OCI-LY1 (cell line): ENCODE measurements around the gene EPB41L1.

Experiments used
- H2AFZ ChIP-seq: fragments of 200-600 bp; sonication (generic), shearing (Covaris generic); 2 replicates; pipeline ENCODE4 v1.6.0; 2014; ENCODE audit warnings: antibody characterized with exemption, mild to moderate bottlenecking, low read length
- H3F3A ChIP-seq: fragments of 200-600 bp; sonication (generic), shearing (Covaris generic); 2 replicates; pipeline ENCODE4 v1.6.0; 2014; ENCODE audit warnings: mild to moderate bottlenecking, antibody characterized with exemption, low read length, moderate library complexity; ENCODE audit not compliant: insufficient read depth
- H3K27ac ChIP-seq: fragments of 200-600 bp; sonication (generic); 2 replicates; pipeline ENCODE4 v1.5.1; 2014; ENCODE audit warnings: low read length, mixed run types, mild to moderate bottlenecking, low read depth; ENCODE audit not compliant: poor library complexity, severe bottlenecking
- H3K27me3 ChIP-seq: fragments of 200-600 bp; sonication (generic); 2 replicates; pipeline ENCODE4 v1.6.0; 2014; ENCODE audit warnings: antibody characterized with exemption, mild to moderate bottlenecking, low read length, moderate library complexity; ENCODE audit not compliant: insufficient read depth
- H3K36me3 ChIP-seq: fragments of 200-600 bp; sonication (generic); 2 replicates; pipeline ENCODE4 v1.6.1; 2014; ENCODE audit warnings: mild to moderate bottlenecking, antibody characterized with exemption, low read length, moderate library complexity, mixed read lengths; ENCODE audit not compliant: insufficient read depth
- H3K4me1 ChIP-seq: fragments of 200-600 bp; sonication (generic); 2 replicates; pipeline ENCODE4 v1.5.1; 2014; ENCODE audit warnings: mild to moderate bottlenecking, low read length, moderate library complexity; ENCODE audit not compliant: insufficient read depth, severe bottlenecking
- H3K4me2 ChIP-seq: fragments of 200-600 bp; sonication (generic), shearing (Covaris generic); 2 replicates; pipeline ENCODE4 v1.6.1; 2014; ENCODE audit warnings: low read length
- H3K4me3 ChIP-seq: fragments of 200-600 bp; sonication (generic); 2 replicates; pipeline ENCODE4 v1.5.1; 2014; ENCODE audit warnings: low read length, low read depth, mild to moderate bottlenecking, mixed read lengths; ENCODE audit not compliant: poor library complexity, severe bottlenecking
- H3K79me2 ChIP-seq: fragments of 200-600 bp; shearing (Covaris generic); 2 replicates; pipeline ENCODE4 v1.6.1; 2016; ENCODE audit warnings: mixed run types, low read length, mixed read lengths; ENCODE audit not compliant: insufficient read depth
- H3K9ac ChIP-seq: fragments of 200-600 bp; sonication (generic), shearing (Covaris generic); 2 replicates; pipeline ENCODE4 v1.6.1; 2014; ENCODE audit warnings: mild to moderate bottlenecking, low read length, mixed read lengths
- H3K9me2 ChIP-seq: fragments of 200-600 bp; sonication (generic), shearing (Covaris generic); 2 replicates; pipeline ENCODE4 v1.6.1; 2014; ENCODE audit warnings: low read depth, mild to moderate bottlenecking, low read length, mixed read lengths
- H3K9me3 ChIP-seq: fragments of 200-600 bp; shearing (Covaris generic); 2 replicates; pipeline ENCODE4 v1.6.1; 2014; ENCODE audit warnings: low read length, mixed read lengths
- H4K20me1 ChIP-seq: fragments of 200-600 bp; sonication (generic), shearing (Covaris generic); 2 replicates; pipeline ENCODE4 v1.6.0; 2016; ENCODE audit warnings: mild to moderate bottlenecking, low read length; ENCODE audit not compliant: insufficient read depth
- EZH2 ChIP-seq: fragments of 200-600 bp; sonication (generic), shearing (Covaris generic); IDR thresholded peaks from 2 replicates; pipeline ENCODE4 v1.8.0; 2017; ENCODE audit warnings: borderline replicate concordance, mixed run types, mild to moderate bottlenecking, antibody characterized with exemption, low read length, moderate library complexity, mixed read lengths
- TF ChIP-seq, protein P1 (sequence below): fragments of 200-600 bp; sonication (generic), shearing (Covaris generic); IDR thresholded peaks from 2 replicates; pipeline ENCODE4 v1.5.1; 2017; ENCODE audit warnings: mild to moderate bottlenecking, antibody characterized with exemption, low read length, moderate library complexity, mixed read lengths

Gene EPB41L1

GRCh38 chr20:36106606-36107005 is 47.9 kb upstream of the EPB41L1 start:
- Histone ChIP-seq H3K27me3 (no peaks in the 10 kb centered on the region), H3K36me3 (no peaks in the 10 kb centered on the region), H3K9me2 (no peaks in the 10 kb centered on the region), H3F3A (no peaks in the 10 kb centered on the region), H3K9ac (no peak overlapping the region), H3K79me2 (no peaks in the 10 kb centered on the region), H3K27ac (no peak overlapping the region), H3K4me1 (no peaks in the 10 kb centered on the region), H2AFZ (no peak overlapping the region), H3K9me3 (no peaks in the 10 kb centered on the region), H3K4me2 (no peak overlapping the region), H4K20me1 (no peaks in the 10 kb centered on the region), H3K4me3 (no peak overlapping the region)
- TF ChIP-seq, protein P1, sequence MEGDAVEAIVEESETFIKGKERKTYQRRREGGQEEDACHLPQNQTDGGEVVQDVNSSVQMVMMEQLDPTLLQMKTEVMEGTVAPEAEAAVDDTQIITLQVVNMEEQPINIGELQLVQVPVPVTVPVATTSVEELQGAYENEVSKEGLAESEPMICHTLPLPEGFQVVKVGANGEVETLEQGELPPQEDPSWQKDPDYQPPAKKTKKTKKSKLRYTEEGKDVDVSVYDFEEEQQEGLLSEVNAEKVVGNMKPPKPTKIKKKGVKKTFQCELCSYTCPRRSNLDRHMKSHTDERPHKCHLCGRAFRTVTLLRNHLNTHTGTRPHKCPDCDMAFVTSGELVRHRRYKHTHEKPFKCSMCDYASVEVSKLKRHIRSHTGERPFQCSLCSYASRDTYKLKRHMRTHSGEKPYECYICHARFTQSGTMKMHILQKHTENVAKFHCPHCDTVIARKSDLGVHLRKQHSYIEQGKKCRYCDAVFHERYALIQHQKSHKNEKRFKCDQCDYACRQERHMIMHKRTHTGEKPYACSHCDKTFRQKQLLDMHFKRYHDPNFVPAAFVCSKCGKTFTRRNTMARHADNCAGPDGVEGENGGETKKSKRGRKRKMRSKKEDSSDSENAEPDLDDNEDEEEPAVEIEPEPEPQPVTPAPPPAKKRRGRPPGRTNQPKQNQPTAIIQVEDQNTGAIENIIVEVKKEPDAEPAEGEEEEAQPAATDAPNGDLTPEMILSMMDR = no peak
- TF ChIP-seq EZH2 = no peak

DNA sequence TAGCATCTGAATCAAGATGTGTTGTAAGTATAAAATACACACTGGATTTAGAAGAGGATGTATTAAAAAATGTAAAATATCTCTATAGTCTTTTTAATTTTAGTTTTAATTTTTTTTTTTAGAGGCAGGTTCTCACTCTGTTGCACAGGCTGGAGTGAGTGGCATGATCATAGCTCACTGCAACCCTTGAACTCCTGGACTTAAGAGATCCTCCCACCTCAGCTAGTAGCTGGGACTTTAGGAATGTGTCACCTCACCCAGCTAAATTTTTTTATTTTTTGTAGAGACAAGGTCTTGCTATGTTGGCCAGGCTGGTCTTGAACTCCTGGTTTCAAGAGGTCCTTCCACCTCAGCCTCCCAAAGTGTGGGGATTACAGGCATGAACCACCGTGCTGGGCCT is 46.7 kb upstream of the EPB41L1 start:
- Histone ChIP-seq H3K36me3 (no peaks in the 10 kb centered on the region), H3K79me2 (no peaks in the 10 kb centered on the region), H3K4me2 (no peak overlapping the region), H3K4me1 (no peaks in the 10 kb centered on the region), H3K9me2 (no peaks in the 10 kb centered on the region), H3K4me3 (no peak overlapping the region), H3K9ac (no peak overlapping the region), H3K27me3 (no peaks in the 10 kb centered on the region), H3K9me3 (no peaks in the 10 kb centered on the region), H3K27ac (no peak overlapping the region), H4K20me1 (no peaks in the 10 kb centered on the region), H3F3A (no peaks in the 10 kb centered on the region), H2AFZ (no peak overlapping the region)
- TF ChIP-seq, protein P1 = no peak
- TF ChIP-seq EZH2 = no peak

GRCh38 chr20:36109251-36109947 is 45.1 kb upstream of the EPB41L1 start:
- Histone ChIP-seq H3K36me3 (no peaks in the 10 kb centered on the region), H3K79me2 (no peaks in the 10 kb centered on the region), H4K20me1 (no peaks in the 10 kb centered on the region), H2AFZ (no peak overlapping the region), H3K9me3 (no peaks in the 10 kb centered on the region), H3K9me2 (no peaks in the 10 kb centered on the region), H3K9ac (no peak overlapping the region), H3K4me1 (no peaks in the 10 kb centered on the region), H3K4me2 (no peak overlapping the region), H3K27me3 (no peaks in the 10 kb centered on the region), H3F3A (no peaks in the 10 kb centered on the region), H3K4me3 (no peak overlapping the region), H3K27ac (no peak overlapping the region)
- TF ChIP-seq, protein P1 = no peak
- no peak for TF ChIP-seq EZH2
